HTERT RPE-1 (cell line): ENCODE measurements around the gene FSTL5.

ENCODE experiments used
- in situ Hi-C: fragments of 300-500 bp; cut with MboI; formaldehyde crosslinking; loops from 4 replicates; pipeline ENCODE4 v1.14.3; 2020; ENCODE audit warnings: low sequenced_read_pairs

Gene FSTL5

DNA sequence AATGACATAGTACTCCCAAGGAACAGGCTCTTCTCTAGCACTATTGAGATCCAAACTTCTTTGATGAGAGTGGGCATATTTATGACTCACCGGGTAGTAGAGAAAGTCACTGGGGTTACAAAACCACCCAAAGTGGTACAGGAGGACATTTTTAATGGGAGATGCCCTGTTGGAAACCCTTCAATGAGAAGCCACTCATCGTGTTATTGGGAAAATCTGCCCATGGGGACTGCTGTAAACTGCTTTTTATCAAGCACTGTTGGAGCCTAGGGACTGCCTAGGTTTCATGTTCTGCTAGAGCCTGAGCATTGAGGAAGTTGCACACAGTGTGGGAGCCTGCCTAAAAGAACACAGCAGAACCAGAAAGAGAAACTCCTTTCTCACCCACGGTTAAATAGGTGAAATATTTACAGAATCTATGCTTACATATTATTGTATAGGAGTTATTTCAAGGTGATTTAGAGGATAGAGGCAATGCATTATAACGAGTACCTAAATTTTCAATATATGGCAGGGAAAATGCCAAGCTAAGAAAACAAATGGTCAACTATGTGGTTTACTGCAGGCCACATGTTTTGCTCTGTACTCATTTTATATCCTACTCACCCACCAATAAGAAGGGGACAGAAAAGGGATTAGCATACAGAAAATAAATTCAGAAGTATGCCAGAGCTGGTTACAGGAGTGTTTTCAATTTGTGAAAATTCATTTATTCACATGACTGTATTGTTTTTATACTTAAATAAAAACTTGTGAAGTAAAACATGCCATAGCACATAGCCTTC lies 559.1 kb downstream of the FSTL5 start:
- in situ Hi-C loops: no loop called here

DNA sequence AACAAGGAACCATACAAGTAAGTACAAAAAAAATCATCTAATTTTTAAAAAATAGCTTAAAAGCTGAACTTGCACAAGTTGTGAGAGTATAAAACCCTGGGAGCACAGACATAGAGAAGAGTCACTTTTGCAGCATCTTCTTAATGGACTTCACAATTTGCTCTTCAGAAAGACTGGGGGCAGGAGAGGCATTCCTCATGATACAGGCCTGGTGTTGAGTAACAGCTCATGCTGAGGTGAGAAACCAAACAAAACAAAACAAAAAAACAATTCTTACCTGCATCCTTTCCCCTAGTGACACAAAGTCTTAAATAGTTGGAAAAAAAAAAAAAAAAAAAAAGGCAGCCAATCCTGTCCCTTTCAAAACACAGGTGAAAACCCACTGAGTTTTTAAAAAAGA lies 562.8 kb downstream of the FSTL5 start:
- in situ Hi-C loops: no loop called here

DNA sequence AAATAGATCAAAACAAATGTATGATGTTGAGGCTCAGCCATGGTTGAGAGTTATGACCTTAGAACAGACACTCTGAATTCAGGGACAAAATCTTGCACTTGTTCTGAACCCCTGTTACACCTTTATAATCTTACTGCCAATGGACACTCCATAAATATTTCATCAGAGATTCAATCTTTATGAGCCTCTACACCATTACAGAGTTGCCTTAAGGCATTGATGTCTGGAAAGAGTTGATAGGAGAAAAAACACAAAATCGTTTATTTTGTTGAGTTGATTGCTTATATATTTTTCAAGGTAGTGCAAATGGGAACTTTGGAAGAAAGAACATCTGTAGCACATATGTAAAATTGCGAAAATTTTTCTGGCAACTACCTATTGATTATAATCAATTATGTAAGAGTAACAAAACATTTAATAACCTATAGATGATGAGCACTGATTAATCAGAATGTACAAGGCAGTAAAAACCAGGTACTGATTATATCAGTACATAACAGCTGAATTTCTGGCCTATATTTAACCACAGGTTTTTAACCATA lies 568.5 kb downstream of the FSTL5 start:
- in situ Hi-C loops: no loop called here

DNA sequence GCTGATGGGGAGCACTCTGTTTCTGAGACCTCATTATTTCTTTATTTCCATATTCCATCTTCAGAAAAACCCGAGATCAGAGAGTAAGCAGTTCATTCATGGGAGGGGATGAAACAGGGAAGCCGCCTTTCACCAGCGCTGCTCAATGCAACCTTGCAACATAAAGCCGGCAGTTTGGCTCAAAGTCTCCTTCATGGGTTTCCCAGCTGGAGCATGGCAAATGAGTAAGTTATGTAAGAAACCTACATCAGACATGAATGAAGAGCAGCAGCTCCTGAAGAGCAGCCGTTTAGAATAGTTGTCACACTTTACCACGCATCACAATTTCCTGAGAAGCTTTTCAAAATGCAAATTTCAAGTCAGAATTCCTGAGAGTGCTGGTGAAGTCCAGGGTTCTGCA lies 578.8 kb downstream of the FSTL5 start:
- in situ Hi-C loops: no loop called here

DNA sequence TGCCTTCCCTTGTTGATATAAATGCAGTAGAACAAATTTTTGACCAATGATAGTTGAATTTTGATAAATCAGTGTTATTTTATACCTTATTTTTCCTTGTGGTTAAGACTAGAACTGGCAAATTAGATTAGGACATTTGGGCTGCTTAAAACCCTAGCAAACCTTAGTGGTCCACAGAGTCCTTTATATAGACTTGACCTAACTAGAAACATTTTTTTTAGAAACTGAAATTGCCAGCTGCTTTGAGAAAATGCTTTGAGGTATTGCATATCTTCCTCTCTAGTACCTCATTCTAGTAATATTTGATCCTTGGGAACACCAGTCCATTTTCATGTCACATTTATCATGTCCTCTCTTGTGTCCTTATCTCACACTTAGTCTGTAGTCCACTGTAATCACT lies 580.3 kb downstream of the FSTL5 start:
- in situ Hi-C loops: no loop called here

DNA sequence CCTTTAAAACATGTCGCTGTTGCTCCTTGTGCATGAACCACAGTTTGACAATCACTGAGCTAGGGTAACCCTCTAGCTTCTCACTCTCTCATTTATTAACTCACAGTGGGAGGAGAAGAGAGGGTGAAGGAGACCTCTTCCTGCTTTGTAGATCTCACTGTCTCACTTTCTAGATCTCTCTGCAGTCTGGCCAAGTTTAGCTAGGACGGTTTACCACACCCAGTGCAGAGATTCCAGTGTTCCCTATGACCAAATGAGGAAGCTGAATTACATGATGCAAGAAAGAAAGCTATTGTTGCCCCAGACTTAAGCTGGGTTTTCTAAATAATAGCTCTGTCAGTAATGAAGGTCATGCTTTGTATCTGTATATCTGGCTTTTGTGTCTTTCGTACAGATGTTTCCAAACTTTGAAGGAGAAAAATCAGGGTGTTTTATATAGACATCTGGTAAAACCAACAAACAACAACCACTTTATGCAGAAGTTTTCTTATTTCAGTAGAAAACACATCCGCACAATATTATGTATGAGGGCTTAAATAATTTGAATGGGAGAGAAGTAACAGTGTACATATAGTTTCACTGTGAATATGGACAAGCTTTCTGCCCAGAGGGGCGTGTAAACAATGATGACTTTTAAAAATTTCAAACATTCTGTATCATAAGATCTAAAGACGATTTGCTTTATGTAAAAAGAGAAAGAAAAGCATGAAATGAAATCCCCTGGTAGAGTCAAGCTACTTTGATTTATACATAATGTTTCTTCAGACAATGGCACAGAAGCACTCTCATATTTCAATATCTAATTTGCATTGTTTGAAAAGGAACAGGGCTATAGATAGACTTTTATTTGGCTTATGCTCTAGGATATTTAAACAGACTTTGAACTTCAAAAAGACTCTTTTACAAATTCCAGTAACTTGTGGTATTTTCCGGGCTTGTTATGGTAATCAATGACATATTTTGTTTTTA lies 582.3 kb downstream of the FSTL5 start:
- in situ Hi-C loops: no loop called here

DNA sequence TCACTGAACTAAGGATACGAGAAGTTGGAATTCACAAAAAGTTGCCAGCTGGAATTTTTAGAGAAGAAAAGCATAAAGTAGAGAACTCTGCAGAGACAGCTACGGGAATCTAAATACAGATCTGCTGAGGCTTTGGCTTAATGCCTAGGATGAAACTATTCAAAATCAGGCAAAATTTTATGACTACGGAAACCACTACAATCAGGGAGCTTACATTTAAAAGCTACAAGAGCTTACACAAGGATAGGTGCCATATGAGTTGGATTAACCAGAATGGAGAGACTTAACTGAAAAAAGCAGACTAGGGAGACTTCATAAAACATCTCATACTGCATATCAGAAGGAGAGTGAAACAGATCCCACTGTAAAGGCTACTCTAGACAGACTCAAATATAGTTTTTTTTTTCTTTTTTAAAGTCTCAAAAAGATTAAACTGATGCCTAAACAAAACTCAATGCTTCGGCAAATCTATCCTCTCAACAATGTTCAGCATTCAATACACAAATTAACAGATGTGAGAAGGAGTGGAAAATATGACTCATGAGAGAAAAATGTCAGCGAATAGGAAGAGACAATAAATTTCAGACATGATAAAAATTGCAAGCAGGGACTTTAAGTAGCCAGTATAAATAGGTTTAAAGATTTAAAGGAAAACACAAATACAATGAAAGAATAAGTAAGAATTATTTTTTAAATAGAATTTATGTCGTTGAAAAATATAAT lies 586.1 kb downstream of the FSTL5 start:
- in situ Hi-C loops: no loop called here

DNA sequence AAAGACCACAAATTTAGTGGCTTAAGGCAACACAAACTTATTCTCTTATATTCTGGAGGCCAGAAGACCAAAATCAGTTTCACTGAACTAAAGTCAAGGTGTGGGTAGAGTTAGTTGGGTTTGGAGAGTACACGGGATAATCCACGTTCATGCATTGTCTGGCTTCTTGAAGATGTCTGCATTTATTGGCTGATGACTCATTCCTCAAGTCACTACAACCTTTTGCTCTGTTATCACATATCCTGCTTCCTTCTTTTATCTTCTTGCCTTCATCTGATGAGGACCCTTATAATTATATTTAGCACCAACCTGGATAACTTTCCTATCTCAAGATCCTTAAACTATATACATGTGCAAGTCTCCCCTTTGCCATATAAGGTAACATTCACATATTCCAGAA lies 590.0 kb downstream of the FSTL5 start:
- in situ Hi-C loops: no loop called here

DNA sequence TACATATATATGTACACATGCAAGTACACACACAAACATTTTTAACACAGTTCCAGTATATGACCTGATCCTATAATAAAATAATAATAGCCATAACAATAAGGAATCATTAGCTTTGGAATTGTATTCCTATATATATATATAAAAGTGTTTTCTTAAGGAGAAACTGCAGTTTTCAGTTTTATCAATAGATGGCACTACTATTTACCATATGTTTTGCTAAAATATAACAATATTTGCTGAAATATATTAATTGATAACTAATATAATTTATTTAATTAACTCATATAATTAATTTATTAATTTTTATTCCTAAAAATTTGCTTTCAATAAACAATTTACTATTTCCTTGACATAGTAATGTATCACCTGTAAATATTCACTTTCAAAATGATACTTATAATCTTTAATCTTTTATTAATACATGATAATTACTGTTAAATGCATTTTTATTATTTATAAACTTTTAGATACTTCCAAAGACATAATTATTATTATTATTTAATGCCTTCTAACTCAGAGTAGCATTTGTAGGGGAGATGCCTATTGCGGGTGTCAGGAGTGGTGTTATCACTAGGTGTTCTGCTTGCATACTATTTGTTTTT lies 599.5 kb downstream of the FSTL5 start:
- in situ Hi-C loops: no loop called here

DNA sequence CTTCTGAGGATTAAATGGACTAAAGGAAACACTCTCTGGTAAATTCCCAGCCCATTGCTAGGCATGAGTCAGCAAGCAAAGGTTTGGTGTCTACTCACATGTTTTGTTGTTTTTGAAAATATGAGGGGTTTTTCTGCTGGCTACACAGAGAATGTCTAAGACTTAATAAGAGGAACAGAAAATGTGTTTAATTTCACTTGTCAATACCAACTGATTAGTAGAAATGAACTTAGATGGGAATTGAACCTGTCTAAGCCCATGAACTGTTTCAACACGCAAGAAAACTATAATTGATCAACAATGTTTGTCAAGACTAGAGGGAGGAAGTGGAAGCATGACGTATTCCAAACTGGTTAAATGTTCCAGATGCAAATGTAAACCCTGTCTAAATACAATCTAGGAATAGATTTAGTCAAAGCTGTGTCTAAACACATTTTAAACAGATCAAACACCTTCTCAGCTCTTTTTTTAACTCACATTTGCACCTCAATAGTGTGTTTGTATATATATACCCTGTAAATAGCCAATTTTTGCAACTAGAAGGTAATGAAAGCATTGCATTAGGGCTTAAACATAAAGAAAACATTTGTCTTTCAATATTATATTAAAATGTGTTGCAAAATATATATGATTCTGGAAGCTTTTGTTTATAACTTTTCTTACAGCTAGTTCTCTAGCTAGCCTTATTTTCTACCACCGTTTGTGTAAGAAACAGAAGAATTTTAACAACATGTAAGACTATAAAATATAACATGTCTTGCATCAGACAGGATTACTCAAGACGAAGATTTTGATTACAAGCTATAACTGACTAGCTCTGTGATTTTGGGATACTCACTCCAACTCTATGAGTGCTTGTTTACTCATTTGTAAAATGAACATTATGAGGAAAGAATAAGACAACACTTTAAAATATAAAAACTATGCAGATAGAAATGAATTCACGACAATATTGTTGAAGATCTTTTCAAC lies 607.8 kb downstream of the FSTL5 start:
- in situ Hi-C loops: no loop called here

DNA sequence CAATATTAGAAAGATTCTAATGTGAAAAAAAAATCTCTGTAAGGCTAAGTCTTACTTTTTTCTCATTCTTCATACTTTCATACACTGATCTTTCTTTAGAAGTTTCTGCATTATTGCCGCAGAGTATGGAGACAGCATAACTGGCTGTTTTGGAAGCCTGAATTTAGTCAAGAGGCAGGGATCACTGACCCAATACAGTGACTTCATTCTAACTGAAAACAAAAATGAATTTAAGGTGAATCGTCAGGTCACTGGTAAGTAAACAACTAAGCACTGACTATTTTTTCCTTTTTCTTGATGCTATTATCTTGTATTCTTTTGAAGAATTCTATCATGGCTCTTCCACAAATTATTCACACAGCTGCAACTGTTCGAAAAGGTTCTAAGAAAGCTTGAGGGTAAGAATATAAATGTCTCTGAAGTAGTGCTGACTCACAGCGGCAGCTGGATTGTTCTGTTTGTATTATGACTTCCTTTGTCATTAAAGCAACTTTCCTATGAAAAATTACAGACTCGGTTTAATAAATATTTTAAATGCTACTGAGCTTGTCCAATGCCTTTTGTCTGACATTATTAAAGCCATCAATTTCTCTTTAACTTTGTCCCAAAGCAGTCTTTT lies 609.3 kb downstream of the FSTL5 start:
- in situ Hi-C loops: no loop called here

DNA sequence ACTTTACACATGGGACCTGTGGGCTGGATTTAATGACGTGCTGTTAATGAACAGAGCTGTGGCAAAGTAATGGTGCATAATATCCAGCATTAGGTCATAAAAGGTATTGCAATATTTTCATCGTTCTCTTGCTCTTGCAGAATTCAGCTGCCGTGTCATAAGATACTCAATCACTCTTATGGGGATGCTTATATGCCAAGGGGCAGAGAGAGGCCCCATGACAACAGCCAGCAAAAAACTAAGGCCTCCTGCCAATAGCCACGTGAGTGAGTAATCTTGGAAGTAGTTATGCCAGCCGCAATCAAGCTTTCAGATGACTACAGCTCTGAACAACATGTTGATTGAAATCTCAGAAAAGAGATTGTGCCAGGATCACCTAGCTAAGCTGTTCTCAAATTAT lies 616.9 kb downstream of the FSTL5 start:
- in situ Hi-C loops: no loop called here

DNA sequence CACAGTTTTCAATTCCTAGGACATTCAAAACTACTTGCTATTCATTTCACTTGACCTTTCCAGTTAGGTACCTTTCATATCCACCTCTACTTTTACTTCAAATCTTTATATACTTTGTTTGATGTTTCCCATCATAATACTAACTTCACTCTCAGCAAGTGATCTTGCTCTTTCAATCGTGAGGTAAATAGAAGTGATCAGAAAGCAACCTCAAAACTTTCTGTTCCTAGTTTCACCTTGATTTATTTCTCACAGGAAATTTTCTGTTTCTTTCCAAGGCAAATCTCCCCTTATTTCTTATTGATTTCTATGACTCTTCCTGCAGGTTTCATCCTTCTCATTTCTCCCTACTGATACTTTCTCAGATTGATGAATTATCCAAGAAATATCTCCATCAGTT lies 623.5 kb downstream of the FSTL5 start:
- in situ Hi-C loops: no loop called here

DNA sequence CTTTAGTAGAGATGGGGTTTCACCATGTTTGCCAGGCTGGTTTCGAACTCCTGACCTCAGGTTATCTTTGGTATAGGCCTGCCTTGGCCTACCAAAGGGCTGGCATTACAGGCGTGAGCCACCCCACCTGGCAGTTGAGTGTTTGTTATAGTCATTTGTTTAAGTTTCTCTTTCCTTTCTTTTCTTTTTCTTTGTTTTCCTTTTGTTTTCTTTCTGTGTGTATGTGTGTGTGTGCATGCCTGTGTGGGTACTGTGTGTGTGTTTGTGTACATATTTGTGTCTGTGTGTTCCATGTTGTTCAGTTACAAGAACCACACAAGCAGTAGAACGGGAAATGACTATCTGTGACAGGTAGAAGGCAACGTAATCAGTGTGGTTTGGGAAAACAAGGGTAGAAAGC lies 624.9 kb downstream of the FSTL5 start:
- in situ Hi-C loops: no loop called here

DNA sequence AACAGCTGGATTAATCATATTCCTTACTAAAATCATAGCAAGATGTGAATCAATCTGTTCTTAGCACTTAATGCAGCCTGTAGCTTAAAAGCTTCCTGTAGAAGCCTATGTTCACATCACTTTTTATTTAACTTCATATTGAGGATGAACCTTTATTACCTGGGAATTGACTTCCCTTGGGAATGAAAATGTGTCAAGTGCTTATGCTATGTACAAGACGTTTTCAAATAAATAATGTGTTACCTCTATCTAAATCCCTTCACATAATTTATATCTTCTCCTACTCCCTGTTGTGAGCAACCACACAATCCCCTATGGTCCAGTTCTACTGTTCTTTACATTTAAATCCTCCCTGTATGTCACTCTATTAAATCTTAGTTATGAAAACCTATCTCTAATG lies 633.1 kb downstream of the FSTL5 start:
- in situ Hi-C loops: no loop called here

DNA sequence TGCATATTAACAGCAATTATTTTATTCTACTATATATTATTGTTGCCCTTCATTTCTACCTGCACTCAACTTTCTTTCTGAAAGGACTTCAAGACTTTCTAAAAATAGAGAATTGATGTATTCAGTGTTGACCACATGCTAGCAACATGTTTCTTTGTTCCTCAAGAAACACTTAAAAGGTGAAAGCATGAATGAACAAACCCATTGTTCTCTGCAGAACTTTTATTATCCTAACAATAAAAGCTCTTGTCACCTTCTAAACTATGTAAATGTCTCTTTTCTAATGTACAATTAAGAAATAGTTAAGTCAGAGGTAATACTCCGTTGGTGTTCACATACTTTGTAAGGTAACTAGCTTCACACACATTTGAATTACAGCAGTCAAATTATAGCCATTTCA lies 638.7 kb downstream of the FSTL5 start:
- in situ Hi-C loops: no loop called here

DNA sequence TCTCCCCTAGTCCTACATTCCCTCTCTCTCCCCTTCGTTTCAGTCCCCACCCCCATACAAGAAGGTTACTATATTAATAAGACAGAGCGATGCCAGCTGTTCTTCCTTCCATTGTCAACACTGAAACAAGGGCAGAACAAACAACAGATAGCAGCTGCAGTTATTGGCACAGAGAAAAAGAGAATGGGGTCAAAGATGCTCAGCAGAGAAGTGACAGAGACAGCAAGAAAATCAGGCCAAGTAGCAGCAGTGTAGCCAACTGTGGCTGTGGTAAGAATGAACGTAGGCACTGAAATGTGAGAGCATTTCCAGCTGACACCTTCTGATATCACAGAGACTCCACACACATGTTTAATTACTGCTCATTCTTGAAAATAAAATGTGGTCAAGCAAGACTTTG lies 641.8 kb downstream of the FSTL5 start:
- in situ Hi-C loops: no loop called here

DNA sequence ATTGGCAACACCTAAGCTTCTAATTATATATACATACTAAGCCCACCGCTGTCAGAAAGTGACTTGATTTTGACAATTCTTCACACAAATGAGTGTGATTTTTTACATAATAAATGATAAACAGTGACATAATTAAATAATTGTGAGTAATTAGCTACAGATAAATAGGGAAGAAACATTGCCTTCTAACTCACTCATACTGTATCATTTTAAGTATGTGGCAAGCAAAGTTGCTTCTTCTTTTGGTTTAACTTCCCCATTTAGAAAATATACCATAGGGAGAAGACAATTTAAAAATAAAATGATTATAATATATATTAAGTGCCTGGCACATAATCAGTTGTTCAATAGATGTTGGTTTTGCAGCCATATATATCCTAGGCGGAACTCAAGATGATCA lies 644.2 kb downstream of the FSTL5 start:
- in situ Hi-C loops: no loop called here

DNA sequence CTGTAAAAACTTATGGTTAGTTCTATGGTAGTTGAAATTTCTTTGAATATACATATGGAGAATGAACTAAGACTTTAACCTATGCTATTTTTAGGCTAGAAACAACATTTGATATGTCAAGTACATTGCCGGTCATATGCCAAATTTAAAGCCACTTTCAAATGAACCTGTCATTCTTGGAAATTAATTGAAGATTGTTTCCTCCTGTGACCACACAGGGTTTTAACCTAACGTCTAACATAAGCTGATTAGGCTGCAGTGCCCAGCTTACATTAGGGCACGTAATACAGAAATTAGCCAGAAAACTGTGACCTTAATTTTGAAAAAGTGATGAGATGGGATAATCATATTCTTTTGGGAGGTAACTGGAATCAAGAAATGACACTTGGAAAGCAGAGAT lies 645.9 kb downstream of the FSTL5 start:
- in situ Hi-C loops: no loop called here
